ENCODE results near the gene MYH4.

The MYH4 gene

GRCh38 chr17:10396524-10397163 is 72.7 kb downstream of the MYH4 start:
- TF ChIP-seq CTCF (IDR thresholded peaks at IDR 0.05; ENCODE audit: extremely low read depth, missing control alignments), result no peak

DNA sequence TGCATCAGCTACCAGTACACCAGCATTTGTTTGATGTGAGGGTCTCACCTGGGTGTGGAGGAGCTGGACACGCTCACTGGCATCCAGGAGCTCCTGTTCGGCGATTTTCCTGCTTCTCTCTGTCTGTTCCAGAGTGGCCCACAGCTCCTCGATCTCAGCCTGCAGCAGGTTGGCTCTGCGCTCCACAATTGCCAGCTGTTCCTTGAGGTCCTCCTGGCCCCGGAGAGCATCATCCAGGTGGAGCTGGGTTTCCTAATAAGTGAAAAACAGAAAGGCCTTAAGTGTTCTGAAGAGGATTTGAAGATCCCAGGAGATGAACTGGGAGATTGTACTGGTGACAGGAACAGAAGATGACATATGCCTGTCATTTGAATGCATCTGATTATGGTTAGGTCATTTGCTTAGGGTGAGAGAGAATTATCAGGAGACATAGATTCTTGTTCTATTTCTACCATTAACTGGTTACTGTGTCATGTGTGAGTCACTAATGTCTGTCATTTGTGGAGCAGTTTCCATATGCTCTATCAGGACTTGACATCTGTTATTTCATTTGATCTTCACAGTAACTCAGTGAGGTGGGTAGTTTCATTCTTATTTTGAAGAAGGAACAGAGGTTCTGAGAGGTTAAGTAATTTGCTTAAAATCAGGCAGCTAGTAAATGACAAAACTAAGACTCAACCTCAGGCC is 75.0 kb downstream of the MYH4 start:
- peak; percentile 5 for DNase-seq (ENCODE audit: low spot score)
- no peak for TF ChIP-seq CTCF (IDR thresholded peaks at IDR 0.05; ENCODE audit: extremely low read depth, missing control alignments)

More at GRCh38 chr17:10396524-10397163, 72.7 kb downstream of the MYH4 start:
- no peak for DNase-seq (ENCODE audit: low spot score)
